ENCODE data around the gene RXFP1.

The RXFP1 gene

GRCh38 chr4:158521484-158522088 lies at the start of gene RXFP1:
TSS of gene RXFP1 (plus strand) at chr4:158521882. CDS start at chr4:158521977, 95 bp downstream.
- TF ChIP-seq CTCF (IDR thresholded peaks at IDR 0.05; ENCODE audit: extremely low read depth, missing control alignments) = no peak
- no peak for DNase-seq (ENCODE audit: low spot score)

- no peak for DNase-seq (ENCODE audit: low spot score)
Measured at GRCh38 chr4:158481811-158482210, 39.9 kb upstream of the RXFP1 start.

GRCh38 chr4:158484173-158484885 lies 37.4 kb upstream of the RXFP1 start:
- no peak for DNase-seq (ENCODE audit: low spot score)
- TF ChIP-seq CTCF (IDR thresholded peaks at IDR 0.05; ENCODE audit: extremely low read depth, missing control alignments) = no peak

More at GRCh38 chr4:158481811-158482210, 39.9 kb upstream of the RXFP1 start:
- no peak for TF ChIP-seq CTCF (IDR thresholded peaks at IDR 0.05; ENCODE audit: extremely low read depth, missing control alignments)

GRCh38 chr4:158490629-158491028 lies 31.1 kb upstream of the RXFP1 start:
- DNase-seq (ENCODE audit: low spot score) = no peak
- no peak for TF ChIP-seq CTCF (IDR thresholded peaks at IDR 0.05; ENCODE audit: extremely low read depth, missing control alignments)

GRCh38 chr4:158492391-158492790 lies 29.3 kb upstream of the RXFP1 start:
- no peak for TF ChIP-seq CTCF (IDR thresholded peaks at IDR 0.05; ENCODE audit: extremely low read depth, missing control alignments)
- no peak for DNase-seq (ENCODE audit: low spot score)

DNA sequence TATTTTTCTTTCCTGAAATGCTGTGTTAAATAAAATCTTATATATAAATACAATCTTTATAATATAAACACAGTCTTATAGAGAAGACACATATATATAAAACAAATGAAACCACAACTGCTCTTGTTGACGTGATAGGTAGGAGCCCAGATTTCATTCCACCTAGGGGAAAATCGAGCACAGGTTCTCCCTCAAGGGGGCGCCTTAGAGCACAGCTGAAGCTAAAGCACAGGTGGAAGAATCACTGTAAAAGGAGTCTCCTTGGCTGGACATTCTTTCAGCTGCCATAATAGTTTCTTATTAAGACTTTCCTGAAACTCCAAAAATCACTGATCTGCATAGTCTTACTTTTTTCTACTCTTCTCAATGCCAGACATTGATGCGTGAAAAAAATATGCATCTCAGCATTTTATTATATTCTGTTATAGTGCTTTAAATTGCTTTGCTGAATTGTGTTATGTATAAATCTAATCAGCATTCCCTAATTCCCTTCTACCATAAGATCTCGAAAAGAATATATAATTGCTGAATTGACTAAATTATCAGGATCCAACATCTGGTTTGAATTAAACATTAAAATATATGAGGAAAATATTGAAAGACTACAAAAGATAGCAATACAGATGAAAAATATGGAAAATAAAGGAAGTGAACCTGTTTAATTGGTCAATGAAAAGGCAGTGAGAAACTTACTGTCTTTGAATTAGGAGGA lies 25.5 kb upstream of the RXFP1 start:
- DNase-seq (ENCODE audit: low spot score) = peak; percentile 40
- TF ChIP-seq CTCF (IDR thresholded peaks at IDR 0.05; ENCODE audit: extremely low read depth, missing control alignments) = peak; percentile 56

- no peak for TF ChIP-seq CTCF (IDR thresholded peaks at IDR 0.05; ENCODE audit: extremely low read depth, missing control alignments)
- no peak for DNase-seq (ENCODE audit: low spot score)
Measured at GRCh38 chr4:158500054-158500453, 21.6 kb upstream of the RXFP1 start.
